SK-N-SH treated with all-trans-retinoic acid at 6 μM for 48 hours (cell line): ENCODE measurements around the gene BLOC1S2.

Source experiments
- ARNTL ChIP-seq: fragments of 450-650 bp; formaldehyde crosslinking; IDR thresholded peaks from 2 replicates; pipeline ENCODE4 v1.5.0; 2020; ENCODE audit warnings: low read depth, mild to moderate bottlenecking, moderate library complexity, borderline replicate concordance
- BACH2 ChIP-seq: fragments of 250-450 bp; sonication (Bioruptor Pico); IDR thresholded peaks from 2 replicates; pipeline ENCODE4 v1.9.0; 2021; ENCODE audit warnings: mild to moderate bottlenecking, borderline replicate concordance
- ISL1 ChIP-seq: fragments of 250-450 bp; sonication (Bioruptor Pico); IDR thresholded peaks from 2 replicates; pipeline ENCODE4 v2.1.2; 2022; ENCODE audit warnings: mild to moderate bottlenecking, moderate library complexity
- OSR1 ChIP-seq: fragments of 250-450 bp; sonication (Bioruptor Pico); IDR thresholded peaks from 2 replicates; pipeline ENCODE4 v1.8.0; 2022; ENCODE audit warnings: moderate library complexity, mild to moderate bottlenecking, inconsistent platforms
- PATZ1 ChIP-seq: fragments of 250-450 bp; sonication (Bioruptor Pico); IDR thresholded peaks from 2 replicates; pipeline ENCODE4 v1.8.0; 2020; ENCODE audit warnings: mild to moderate bottlenecking, moderate library complexity, borderline replicate concordance
- SNAI2 ChIP-seq: fragments of 250-450 bp; sonication (Bioruptor Pico); IDR thresholded peaks from 2 replicates; pipeline ENCODE4 v1.5.0; 2020; ENCODE audit warnings: mild to moderate bottlenecking, moderate library complexity
- TCF4 ChIP-seq: fragments of 250-450 bp; sonication (Bioruptor Pico); IDR thresholded peaks from 2 replicates; pipeline ENCODE4 v1.8.0; 2021; ENCODE audit warnings: mild to moderate bottlenecking, moderate library complexity, borderline replicate concordance
- TOX ChIP-seq: fragments of 250-450 bp; sonication (Bioruptor Pico); IDR thresholded peaks from 2 replicates; pipeline ENCODE4 v1.8.0; 2021; ENCODE audit warnings: mild to moderate bottlenecking, moderate library complexity, borderline replicate concordance
- ZC3H10 ChIP-seq: fragments of 250-450 bp; sonication (Bioruptor Pico); IDR thresholded peaks from 2 replicates; pipeline ENCODE4 v1.5.1; 2021; ENCODE audit warnings: mild to moderate bottlenecking, moderate library complexity
- ZFP3 ChIP-seq: fragments of 250-450 bp; sonication (Bioruptor Pico); IDR thresholded peaks from 2 replicates; pipeline ENCODE4 v1.5.0; 2020; ENCODE audit warnings: mild to moderate bottlenecking, moderate library complexity
- ZNF565 ChIP-seq: fragments of 450-650 bp; formaldehyde crosslinking; conservative IDR thresholded peaks from 2 replicates; pipeline ENCODE4 v1.5.0; 2020; ENCODE audit warnings: low read depth, mild to moderate bottlenecking, moderate library complexity
- ZNF70 ChIP-seq: fragments of 450-650 bp; formaldehyde crosslinking; IDR thresholded peaks from 2 replicates; pipeline ENCODE4 v1.5.0; 2020; ENCODE audit warnings: mild to moderate bottlenecking, moderate library complexity

GRCh38 chr10:100239851-100240250 is 46.6 kb downstream of the BLOC1S2 start:
- no peak for TF ChIP-seq ARNTL
- TF ChIP-seq PATZ1 (CRISPR knock-in tag) = no peak
- TF ChIP-seq OSR1 (CRISPR knock-in tag) = no peak
- TF ChIP-seq BACH2 (CRISPR knock-in tag) = no peak
- no peak for TF ChIP-seq TOX (CRISPR knock-in tag)
- no peak for TF ChIP-seq ZFP3 (CRISPR knock-in tag)
- TF ChIP-seq SNAI2 (CRISPR knock-in tag) = no peak
- TF ChIP-seq ISL1 = no peak
- no peak for TF ChIP-seq TCF4
- TF ChIP-seq ZC3H10 (CRISPR knock-in tag) = no peak
- no peak for TF ChIP-seq ZNF565
- TF ChIP-seq ZNF70 = no peak
